IMR-90 (cell line): Measurements from ENCODE around the gene GMEB2. TPM values are rescaled to one million over a fixed set of nuclear protein-coding genes. Genes with fewer than 3 reads are reported as not detected.

Experiments used
- ATAC-seq: fragments of 200-7000 bp; cut with Tn5 transposase; 2 replicates; pipeline ENCODE4 v1.9.1; 2020; ENCODE audit warnings: low read depth, mild to moderate bottlenecking, moderate library complexity
- BruUV-seq: library from RNA; stranded (reverse); fragments of 400-500 nt; replicated peaks from 2 replicates; lab custom pipeline; 2021; lab: Mats Ljungman, UMichigan
- CTCF ChIA-PET: fragments of 300-600 bp; formaldehyde crosslinking; extraction: SDS; loops from one replicate; lab custom pipeline; 2021; ENCODE audit warnings: antibody characterized with exemption; lab: Yijun Ruan, JAX
- POLR2A ChIA-PET: fragments of 300-600 bp; sonication (Branson Sonifier 250); formaldehyde crosslinking; loops from one replicate; lab custom pipeline; 2022; ENCODE audit warnings: antibody characterized with exemption; ENCODE audit not compliant: unreplicated experiment; lab: Charles Lee
- DNase-seq: peaks from one replicate; pipeline ENCODE4 v3.0.0; 2013
- H2AFZ ChIP-seq: replicated peaks from 2 replicates; pipeline ENCODE3; 2013; ENCODE audit warnings: low read length, mild to moderate bottlenecking; ENCODE audit not compliant: poor library complexity
- H2AK5ac ChIP-seq: 2 replicates; pipeline ENCODE4 v1.6.1; 2013; ENCODE audit warnings: low read depth, low read length, inconsistent platforms
- H2AK9ac ChIP-seq: replicated peaks from 2 replicates; pipeline ENCODE3; 2013; ENCODE audit warnings: mild to moderate bottlenecking, low read depth, low read length, moderate library complexity; ENCODE audit not compliant: poor library complexity
- H2BK120ac ChIP-seq: 2 replicates; pipeline ENCODE4 v1.6.1; 2013; ENCODE audit warnings: low read depth, low read length, inconsistent platforms
- H2BK15ac ChIP-seq: 3 replicates; pipeline ENCODE4 v1.6.1; 2013; ENCODE audit warnings: low read depth, low read length, inconsistent platforms
- H2BK20ac ChIP-seq: 2 replicates; pipeline ENCODE4 v1.6.1; 2013; ENCODE audit warnings: low read depth, mild to moderate bottlenecking, inconsistent platforms, low read length, moderate library complexity
- H2BK5ac ChIP-seq: 2 replicates; pipeline ENCODE4 v1.6.1; 2013; ENCODE audit warnings: mild to moderate bottlenecking, low read depth, low read length, inconsistent platforms; ENCODE audit not compliant: poor library complexity, severe bottlenecking
- H3K14ac ChIP-seq: replicated peaks from 2 replicates; pipeline ENCODE4 v1.6.1; 2013; ENCODE audit warnings: low read depth, low read length, inconsistent platforms
- H3K18ac ChIP-seq: 2 replicates; pipeline ENCODE4 v1.6.1; 2013; ENCODE audit warnings: low read depth, low read length, control low read depth
- H3K23ac ChIP-seq: 2 replicates; pipeline ENCODE4 v1.6.1; 2013; ENCODE audit warnings: low read depth, low read length, inconsistent platforms
- H3K27ac ChIP-seq: 2 replicates; pipeline ENCODE4 v1.5.1; 2013; ENCODE audit warnings: mild to moderate bottlenecking, control low read depth, low read length; ENCODE audit not compliant: insufficient read depth
- H3K27me3 ChIP-seq: 2 replicates; pipeline ENCODE4 v1.6.1; 2013; ENCODE audit warnings: low read length; ENCODE audit not compliant: control insufficient read depth, insufficient read depth
- H3K36me3 ChIP-seq: 2 replicates; pipeline ENCODE4 v1.6.1; 2013; ENCODE audit warnings: low read length, mixed read lengths; ENCODE audit not compliant: control insufficient read depth, insufficient read depth
- H3K4ac ChIP-seq: 2 replicates; pipeline ENCODE4 v1.6.1; 2013; ENCODE audit warnings: low read depth, low read length, inconsistent platforms
- H3K4me1 ChIP-seq: 2 replicates; pipeline ENCODE4 v1.6.1; 2013; ENCODE audit warnings: low read length, mixed read lengths; ENCODE audit not compliant: control insufficient read depth, insufficient read depth
- H3K4me2 ChIP-seq: 2 replicates; pipeline ENCODE4 v1.6.1; 2013; ENCODE audit warnings: low read depth, mild to moderate bottlenecking, control low read depth, low read length, moderate library complexity
- H3K4me3 ChIP-seq: 2 replicates; pipeline ENCODE4 v1.5.1; 2013; ENCODE audit warnings: low read depth, mild to moderate bottlenecking, control low read depth, low read length, moderate library complexity; ENCODE audit not compliant: insufficient read depth
- H3K56ac ChIP-seq: 2 replicates; pipeline ENCODE4 v1.6.1; 2013; ENCODE audit warnings: low read length, inconsistent platforms; ENCODE audit not compliant: insufficient read depth; ENCODE audit errors: extremely low read depth
- H3K79me1 ChIP-seq, 2 experiments: 2 replicates each; pipeline ENCODE4 v1.6.1; 2013; ENCODE audit warnings: low read length in 2 of 2, inconsistent platforms in 1 of 2, low read depth in 1 of 2
- H3K9ac ChIP-seq: 2 replicates; pipeline ENCODE4 v1.6.1; 2013; ENCODE audit warnings: low read depth, low read length, control low read depth
- H3K9me1 ChIP-seq: 2 replicates; pipeline ENCODE4 v1.6.1; 2013; ENCODE audit warnings: low read length, inconsistent platforms; ENCODE audit not compliant: insufficient read depth
- H3K9me3 ChIP-seq: 2 replicates; pipeline ENCODE4 v1.6.1; 2013; ENCODE audit warnings: low read length; ENCODE audit not compliant: control insufficient read depth, insufficient read depth
- H4K20me1 ChIP-seq: 2 replicates; pipeline ENCODE4 v1.6.1; 2013; ENCODE audit warnings: low read length, inconsistent platforms; ENCODE audit not compliant: insufficient read depth
- H4K5ac ChIP-seq: 2 replicates; pipeline ENCODE4 v1.6.1; 2013; ENCODE audit warnings: mild to moderate bottlenecking, low read depth, low read length, control low read depth
- H4K8ac ChIP-seq, 2 experiments: 2 replicates each; pipeline ENCODE4 v1.6.1; 2013; ENCODE audit warnings: low read depth in 2 of 2, low read length in 2 of 2, control low read depth in 1 of 2, inconsistent platforms in 1 of 2
- H4K91ac ChIP-seq: 2 replicates; pipeline ENCODE4 v1.6.1; 2013; ENCODE audit warnings: low read depth, low read length, inconsistent platforms; ENCODE audit not compliant: insufficient read depth
- MAZ ChIP-seq: IDR thresholded peaks from 2 replicates; pipeline ENCODE4 v1.6.1; 2012; ENCODE audit warnings: low read depth, mild to moderate bottlenecking, low read length, improper control_type of control experiment, moderate library complexity, borderline replicate concordance
- WGBS, 2 experiments: methylation state at CpG; one replicate each; pipeline versions ENCODE4 v1.1.5 to v1.1.7; 2013; ENCODE audit warnings: missing lambda C conversion rate in 2 of 2; ENCODE audit not compliant: insufficient read length in 1 of 2; ENCODE audit errors: extremely low coverage in 2 of 2; 5-methylcytosine and 5-hydroxymethylcytosine counted together
- dilution Hi-C: fragments of 300-500 bp; cut with HindIII; formaldehyde crosslinking; loops from one replicate; pipeline ENCODE4 v1.14.3; 2018; ENCODE audit warnings: low sequenced_read_pairs; ENCODE audit not compliant: unreplicated experiment
- in situ Hi-C: fragments of 300-500 bp; cut with MboI; formaldehyde crosslinking; loops from 3 replicates; pipeline ENCODE4 v1.14.3; 2019; ENCODE audit warnings: low sequenced_read_pairs, inconsistent platforms, mixed read lengths
- intact Hi-C: fragments of 100-400 bp; cut with micrococcal nuclease; formaldehyde crosslinking; loops from 2 replicates; pipeline ENCODE4 v1.10.0; 2022
- polyA plus RNA-seq, 3 experiments: library from polyadenylated mRNA; depleted of rRNA; stranded (reverse); fragments of >200 nt; gene quantifications; 2 replicates each; pipeline ENCODE4 v1.2.3, GENCODE V29; 2012; ENCODE audit warnings: low replicate concordance in 1 of 3
- total RNA-seq: library from RNA; depleted of rRNA; stranded (reverse); fragments of >200 nt; gene quantifications from 2 replicates; pipeline ENCODE4 v1.2.3, GENCODE V29; 2012
- TF ChIP-seq, protein P1 (sequence below): conservative IDR thresholded peaks from 2 replicates; pipeline ENCODE4 v1.5.1; 2012; ENCODE audit warnings: mild to moderate bottlenecking, low read depth, low read length, improper control_type of control experiment

Gene GMEB2
- total and polyA plus RNA-seq, 2 of the 4 experiments (the other 2 are of a cell fraction), result 5.0 to 10.0 TPM

DNA sequence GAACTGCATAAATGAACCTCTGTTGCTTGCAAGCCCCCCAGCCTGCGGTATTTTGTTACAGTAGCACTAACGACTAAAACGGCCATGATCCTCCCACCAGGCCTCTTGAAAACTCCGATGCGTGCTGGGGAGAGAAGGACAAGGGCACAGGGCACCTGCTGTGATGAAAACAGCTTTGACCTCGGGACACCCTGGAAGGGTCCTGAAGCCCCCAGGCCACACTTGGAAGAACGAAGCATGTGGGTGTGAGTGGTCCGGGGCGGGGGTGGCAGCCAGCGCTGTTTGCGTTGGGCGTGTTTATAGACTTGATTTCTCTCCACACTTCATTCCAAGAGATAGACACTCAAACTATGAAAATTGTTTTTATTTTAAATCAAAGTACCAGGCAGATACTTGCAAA is 39.6 kb downstream of the GMEB2 start:
- no peak overlapping the region for H3K56ac ChIP-seq
- no peak overlapping the region for H3K4me2 ChIP-seq
- H3K23ac ChIP-seq, result no peak overlapping the region
- TF ChIP-seq MAZ, result no peak
- TF ChIP-seq, protein P1, sequence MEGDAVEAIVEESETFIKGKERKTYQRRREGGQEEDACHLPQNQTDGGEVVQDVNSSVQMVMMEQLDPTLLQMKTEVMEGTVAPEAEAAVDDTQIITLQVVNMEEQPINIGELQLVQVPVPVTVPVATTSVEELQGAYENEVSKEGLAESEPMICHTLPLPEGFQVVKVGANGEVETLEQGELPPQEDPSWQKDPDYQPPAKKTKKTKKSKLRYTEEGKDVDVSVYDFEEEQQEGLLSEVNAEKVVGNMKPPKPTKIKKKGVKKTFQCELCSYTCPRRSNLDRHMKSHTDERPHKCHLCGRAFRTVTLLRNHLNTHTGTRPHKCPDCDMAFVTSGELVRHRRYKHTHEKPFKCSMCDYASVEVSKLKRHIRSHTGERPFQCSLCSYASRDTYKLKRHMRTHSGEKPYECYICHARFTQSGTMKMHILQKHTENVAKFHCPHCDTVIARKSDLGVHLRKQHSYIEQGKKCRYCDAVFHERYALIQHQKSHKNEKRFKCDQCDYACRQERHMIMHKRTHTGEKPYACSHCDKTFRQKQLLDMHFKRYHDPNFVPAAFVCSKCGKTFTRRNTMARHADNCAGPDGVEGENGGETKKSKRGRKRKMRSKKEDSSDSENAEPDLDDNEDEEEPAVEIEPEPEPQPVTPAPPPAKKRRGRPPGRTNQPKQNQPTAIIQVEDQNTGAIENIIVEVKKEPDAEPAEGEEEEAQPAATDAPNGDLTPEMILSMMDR, result no peak
- H3K36me3 ChIP-seq, result peaks cover 32% of the 10 kb centered on the region
- H2BK20ac ChIP-seq, result no peak overlapping the region
- H3K27me3 ChIP-seq, result no peaks in the 10 kb centered on the region
- no peak overlapping the region for H4K5ac ChIP-seq
- H3K9me1 ChIP-seq, result peaks cover 2% of the 10 kb centered on the region; the same call in 1 of the 2 replicates
- H3K4me1 ChIP-seq, result no peaks in the 10 kb centered on the region
- no peak overlapping the region for H2BK15ac ChIP-seq
- no peak overlapping the region for H2AK9ac ChIP-seq
- no TSS peak for BruUV-seq
- no peak overlapping the region for H2BK120ac ChIP-seq
- no peaks in the 10 kb centered on the region; the same call in none of the 2 replicates for H4K20me1 ChIP-seq
- H3K9me3 ChIP-seq, result no peaks in the 10 kb centered on the region
- in situ Hi-C loops, result no loop called here
- H2AFZ ChIP-seq, result no peak overlapping the region
- H4K8ac ChIP-seq, result no peak overlapping the region
- no peak for DNase-seq
- H3K14ac ChIP-seq, result no peak overlapping the region
- no peak overlapping the region for H3K4ac ChIP-seq
- H4K91ac ChIP-seq, result no peak overlapping the region
- no peak overlapping the region for H3K27ac ChIP-seq
- WGBS, 2 experiments, result no CpG with 5 or more reads among the region's 12 CpGs
- H3K9ac ChIP-seq, result no peak overlapping the region
- H3K18ac ChIP-seq, result no peak overlapping the region
- dilution Hi-C loops, result no loop called here
- no peak for ATAC-seq
- H2BK5ac ChIP-seq, result no peak overlapping the region
- H3K4me3 ChIP-seq, result no peak overlapping the region
- no peak overlapping the region for H2AK5ac ChIP-seq
- H3K79me1 ChIP-seq, result peaks cover 0 to 4% of the 10 kb centered on the region in 2 experiments; a peak in 2 of 4 replicates
- intact Hi-C loops, result no loop called here
- CTCF ChIA-PET, result no interaction called here
- POLR2A ChIA-PET, result no interaction called here
